ENCODE measurements around the gene AFAP1. TPM values are rescaled to one million over a fixed set of nuclear protein-coding genes. Genes with fewer than 3 reads are reported as not detected.

AFAP1 gene
- total RNA-seq, 1 donor from 2014 or later = 0.24 TPM

- no peak overlapping the region for H3K27ac Mint-ChIP-seq
- POLR2A ChIA-PET = no interaction called here
- H3K4me1 Mint-ChIP-seq = no peaks in the 10 kb centered on the region
- H3K4me3 Mint-ChIP-seq = no peak overlapping the region
- intact Hi-C loops (cut with micrococcal nuclease) = no loop called here
- ATAC-seq (ENCODE audit: low read depth) (no peak), DNase-seq (no peak)
- CTCF ChIA-PET = no interaction called here
- H3K36me3 Mint-ChIP-seq (ENCODE audit: low read depth) = no peaks in the 10 kb centered on the region
- TF ChIP-seq CTCF (IDR thresholded peaks at IDR 0.05) = no peak
- H3K27me3 Mint-ChIP-seq = peaks cover 10% of the 10 kb centered on the region
- H3K9me3 Mint-ChIP-seq = peaks cover 8% of the 10 kb centered on the region
Measured at GRCh38 chr4:7985072-7985471, 45.4 kb upstream of the AFAP1 start.

- Mint-ChIP-seq H3K4me1 (no peaks in the 10 kb centered on the region), H3K4me3 (no peak overlapping the region), H3K27ac (no peak overlapping the region), H3K36me3 (ENCODE audit: low read depth) (no peaks in the 10 kb centered on the region), H3K9me3 (peaks cover 3% of the 10 kb centered on the region), H3K27me3 (peaks cover 10% of the 10 kb centered on the region)
- TF ChIP-seq CTCF (IDR thresholded peaks at IDR 0.05) = no peak
- no peak for DNase-seq
- no peak for ATAC-seq (ENCODE audit: low read depth)
- ChIA-PET CTCF (no interaction called here), POLR2A (interaction anchor here (0.6 kb wide), 1 partner anchor 91 kb away, joined by 10 read pairs; no protein-coding TSS in a partner anchor)
- intact Hi-C loops (cut with micrococcal nuclease) = no loop called here
Measured at GRCh38 chr4:7984286-7984925, 44.7 kb upstream of the AFAP1 start.

GRCh38 chr4:7983296-7983695, 43.6 kb upstream of the AFAP1 start:
- ChIA-PET POLR2A (no interaction called here), CTCF (no interaction called here)
- Mint-ChIP-seq H3K27ac (no peak overlapping the region), H3K4me3 (no peak overlapping the region), H3K27me3 (peaks cover 10% of the 10 kb centered on the region), H3K4me1 (no peaks in the 10 kb centered on the region), H3K9me3 (peaks cover under 1% of the 10 kb centered on the region), H3K36me3 (ENCODE audit: low read depth) (no peaks in the 10 kb centered on the region)
- ATAC-seq (ENCODE audit: low read depth) (no peak), DNase-seq (no peak)
- intact Hi-C loops (cut with micrococcal nuclease) = no loop called here
- no peak for TF ChIP-seq CTCF (IDR thresholded peaks at IDR 0.05)

- no peak for TF ChIP-seq CTCF (IDR thresholded peaks at IDR 0.05)
- ATAC-seq (ENCODE audit: low read depth) (no peak), DNase-seq (no peak)
- no peaks in the 10 kb centered on the region for H3K9me3 Mint-ChIP-seq
- H3K27ac Mint-ChIP-seq = no peak overlapping the region
- POLR2A ChIA-PET = no interaction called here
- no peak overlapping the region for H3K4me3 Mint-ChIP-seq
- peaks cover 6% of the 10 kb centered on the region for H3K27me3 Mint-ChIP-seq
- no peaks in the 10 kb centered on the region for H3K4me1 Mint-ChIP-seq
- CTCF ChIA-PET = no interaction called here
- intact Hi-C loops (cut with micrococcal nuclease) = no loop called here
- H3K36me3 Mint-ChIP-seq (ENCODE audit: low read depth) = no peaks in the 10 kb centered on the region
Measured at GRCh38 chr4:7981738-7982394, 42.2 kb upstream of the AFAP1 start.

GRCh38 chr4:7980036-7980435, 40.4 kb upstream of the AFAP1 start:
- POLR2A ChIA-PET = no interaction called here
- CTCF ChIA-PET = no interaction called here

More at GRCh38 chr4:7980036-7980435, 40.4 kb upstream of the AFAP1 start:
- H3K27me3 Mint-ChIP-seq = peaks cover 6% of the 10 kb centered on the region
- peaks cover 2% of the 10 kb centered on the region for H3K9me3 Mint-ChIP-seq
- no peak for TF ChIP-seq CTCF (IDR thresholded peaks at IDR 0.05)
- ATAC-seq (ENCODE audit: low read depth) (no peak), DNase-seq (no peak)
- H3K36me3 Mint-ChIP-seq (ENCODE audit: low read depth) = no peaks in the 10 kb centered on the region
- H3K4me3 Mint-ChIP-seq = no peak overlapping the region
- intact Hi-C loops (cut with micrococcal nuclease) = no loop called here
- no peak overlapping the region for H3K27ac Mint-ChIP-seq
- no peaks in the 10 kb centered on the region for H3K4me1 Mint-ChIP-seq
